PC-3 (cell line): ENCODE results near the gene NRG4. TPM values are rescaled to one million over a fixed set of nuclear protein-coding genes. Genes with fewer than 3 reads are reported as not detected.

Experiments
- ATAC-seq: fragments of 200-7000 bp; cut with Tn5 transposase; 2 replicates; pipeline ENCODE4 v1.9.1; 2020; ENCODE audit warnings: mild to moderate bottlenecking, moderate library complexity
- BruUV-seq: library from RNA; stranded (reverse); fragments of 400-500 nt; replicated peaks from 2 replicates; lab custom pipeline; 2021; lab: Mats Ljungman, UMichigan
- CTCF ChIA-PET: fragments of 300-600 bp; sonication (Branson Sonifier 250); formaldehyde crosslinking; loops from one replicate; lab custom pipeline; 2022; ENCODE audit warnings: antibody characterized with exemption; lab: Charles Lee
- POLR2A ChIA-PET: fragments of 300-600 bp; sonication (Branson Sonifier 250); formaldehyde crosslinking; loops from one replicate; lab custom pipeline; 2022; ENCODE audit warnings: antibody characterized with exemption; ENCODE audit not compliant: unreplicated experiment; lab: Charles Lee
- DNase-seq: peaks from one replicate; pipeline ENCODE4 v3.0.0-alpha.2; 2015
- H2AFZ ChIP-seq: fragments of 300-600 bp; sonication (generic); 2 replicates; pipeline ENCODE4 v1.6.0; 2016; ENCODE audit warnings: antibody characterized with exemption, low read length
- H3F3A ChIP-seq: fragments of 300-600 bp; sonication (generic); one replicate; pipeline ENCODE4 v1.6.0; 2017; ENCODE audit warnings: antibody characterized with exemption, low read length, control low read depth, mild to moderate bottlenecking; ENCODE audit not compliant: unreplicated experiment
- H3K27ac ChIP-seq: fragments of 300-600 bp; sonication (generic); 2 replicates; pipeline ENCODE4 v1.5.1; 2016; ENCODE audit warnings: mild to moderate bottlenecking, low read length
- H3K27me3 ChIP-seq: fragments of 300-600 bp; sonication (generic); 2 replicates; pipeline ENCODE4 v1.6.1; 2016; ENCODE audit warnings: low read length, mixed read lengths
- H3K36me3 ChIP-seq: fragments of 300-600 bp; sonication (generic); 2 replicates; pipeline ENCODE4 v1.6.1; 2016; ENCODE audit warnings: low read depth, mixed run types, low read length, mixed read lengths
- H3K4me1 ChIP-seq: fragments of 300-600 bp; sonication (generic); 2 replicates; pipeline ENCODE4 v1.5.1; 2016; ENCODE audit warnings: low read length; ENCODE audit not compliant: insufficient read depth
- H3K4me2 ChIP-seq: fragments of 300-600 bp; sonication (generic); 2 replicates; pipeline ENCODE4 v1.6.0; 2016; ENCODE audit warnings: low read length
- H3K4me3 ChIP-seq: fragments of 300-600 bp; sonication (generic); 2 replicates; pipeline ENCODE4 v1.5.1; 2016; ENCODE audit warnings: mild to moderate bottlenecking, low read length, mixed read lengths
- H3K79me2 ChIP-seq: fragments of 300-600 bp; sonication (generic); 2 replicates; pipeline ENCODE4 v1.6.1; 2017; ENCODE audit warnings: low read length, mixed read lengths
- H3K9ac ChIP-seq: fragments of 300-600 bp; sonication (generic); 2 replicates; pipeline ENCODE4 v1.6.0; 2016; ENCODE audit warnings: mild to moderate bottlenecking, low read length
- H3K9me2 ChIP-seq: fragments of 300-600 bp; sonication (generic); replicated peaks from 2 replicates; pipeline ENCODE4 v1.6.1; 2016; ENCODE audit warnings: mixed run types, low read length, mixed read lengths
- H3K9me3 ChIP-seq: fragments of 300-600 bp; sonication (generic); 2 replicates; pipeline ENCODE4 v1.6.1; 2016; ENCODE audit warnings: low read length, mixed read lengths
- H4K20me1 ChIP-seq: fragments of 300-600 bp; sonication (generic); 2 replicates; pipeline ENCODE4 v1.6.1; 2016; ENCODE audit warnings: low read length, mixed read lengths
- CTCF ChIP-seq: fragments of 300-600 bp; sonication (generic); conservative IDR thresholded peaks from 2 replicates; pipeline ENCODE4 v1.5.1; 2017; ENCODE audit warnings: antibody characterized with exemption, low read depth, mild to moderate bottlenecking, low read length
- EZH2 ChIP-seq: fragments of 300-600 bp; sonication (generic); IDR thresholded peaks from one replicate; pipeline ENCODE4 v1.6.1; 2017; ENCODE audit warnings: antibody characterized with exemption, mild to moderate bottlenecking, low read length; ENCODE audit not compliant: unreplicated experiment
- EZH2phosphoT487 ChIP-seq: fragments of 300-600 bp; sonication (generic); IDR thresholded peaks from 2 replicates; pipeline ENCODE4 v1.6.1; 2018; ENCODE audit warnings: mild to moderate bottlenecking, antibody characterized with exemption, low read length, borderline replicate concordance
- intact Hi-C: fragments of 100-400 bp; cut with micrococcal nuclease; formaldehyde crosslinking; loops from 2 replicates; pipeline ENCODE4 v1.9.0; 2023
- total RNA-seq: library from RNA; depleted of rRNA; stranded (reverse); fragments of >200 nt; gene quantifications from 2 replicates; pipeline ENCODE4 v1.2.3, GENCODE V29; 2014

The NRG4 gene
- total RNA-seq, 1 experiment from 2014 or later: 2.8 TPM

GRCh38 chr15:75926931-75927330 is 85.3 kb downstream of the NRG4 start:
- H3K9ac ChIP-seq: no peak overlapping the region
- BruUV-seq: no TSS peak
- no peak for ATAC-seq

GRCh38 chr15:75925440-75925839 is 86.8 kb downstream of the NRG4 start:
- no peak for TF ChIP-seq EZH2phosphoT487
- no peak for TF ChIP-seq EZH2
- TF ChIP-seq CTCF: no peak
- Histone ChIP-seq H3K79me2 (peaks cover 17% of the 10 kb centered on the region), H2AFZ (no peak overlapping the region), H3K27me3 (no peaks in the 10 kb centered on the region), H3F3A (no peaks in the 10 kb centered on the region), H3K9me3 (no peaks in the 10 kb centered on the region), H3K27ac (no peak overlapping the region), H3K4me1 (peaks cover 17% of the 10 kb centered on the region), H3K36me3 (peaks cover 11% of the 10 kb centered on the region; the same call in 1 of the 2 replicates), H3K9me2 (no peaks in the 10 kb centered on the region), H3K9ac (no peak overlapping the region), H4K20me1 (no peaks in the 10 kb centered on the region), H3K4me3 (no peak overlapping the region), H3K4me2 (no peak overlapping the region)
- intact Hi-C loops: loop anchor here (10.0 kb wide), 3 partner anchors 129 to 209 kb away; partner anchors contain the start of gene TMEM266
- BruUV-seq: no TSS peak
- no peak for ATAC-seq
- no peak for DNase-seq
- ChIA-PET POLR2A (interaction anchor here (0.6 kb wide), 1 partner anchor 31 kb away, joined by 3 read pairs; no protein-coding TSS in a partner anchor), CTCF (no interaction called here)

More at GRCh38 chr15:75926931-75927330, 85.3 kb downstream of the NRG4 start:
- no peak overlapping the region for H3K4me3 ChIP-seq
- DNase-seq: no peak
- H4K20me1 ChIP-seq: no peaks in the 10 kb centered on the region
- no peak overlapping the region for H3K4me2 ChIP-seq
- TF ChIP-seq CTCF (no peak), EZH2phosphoT487 (no peak), EZH2 (no peak)
- peaks cover 17% of the 10 kb centered on the region for H3K79me2 ChIP-seq
- H3K36me3 ChIP-seq: peaks cover 19% of the 10 kb centered on the region; the same call in 1 of the 2 replicates
- no peak overlapping the region for H2AFZ ChIP-seq
- no peak overlapping the region for H3K27ac ChIP-seq
- intact Hi-C loops: loop anchor here (10.0 kb wide), 3 partner anchors 128 to 208 kb away; partner anchors contain the start of gene TMEM266
- H3K4me1 ChIP-seq: peaks cover 17% of the 10 kb centered on the region
- CTCF ChIA-PET: no interaction called here
- H3K9me2 ChIP-seq: no peaks in the 10 kb centered on the region
- H3K27me3 ChIP-seq: no peaks in the 10 kb centered on the region
- H3K9me3 ChIP-seq: no peaks in the 10 kb centered on the region
- H3F3A ChIP-seq: no peaks in the 10 kb centered on the region
- POLR2A ChIA-PET: no interaction called here

- peaks cover 17% of the 10 kb centered on the region for H3K4me1 ChIP-seq
These were observed 87.6 kb downstream of the NRG4 start for GRCh38 chr15:75924576-75924975.

More at GRCh38 chr15:75924576-75924975, 87.6 kb downstream of the NRG4 start:
- no peak overlapping the region for H2AFZ ChIP-seq
- no peak overlapping the region for H3K4me3 ChIP-seq
- no peak overlapping the region for H3K9ac ChIP-seq
- ATAC-seq: peak; percentile 84
- TF ChIP-seq EZH2phosphoT487: no peak
- TF ChIP-seq CTCF: no peak
- TF ChIP-seq EZH2: no peak
- POLR2A ChIA-PET: no interaction called here
- intact Hi-C loops: loop anchor here (5.0 to 10.0 kb wide), 5 partner anchors 82 to 210 kb away; partner anchors contain the start of genes TMEM266 and UBE2Q2
- H3K4me2 ChIP-seq: peak overlapping the region; percentile 53; the same call in 1 of the 2 replicates
- H3K27ac ChIP-seq: 0 out of 2 replicates have a peak overlapping the region, but pooled peaks have one; percentile 9
- BruUV-seq: no TSS peak
- peak; percentile 66 for DNase-seq
- no peaks in the 10 kb centered on the region for H3K9me3 ChIP-seq
- CTCF ChIA-PET: no interaction called here
- H3K36me3 ChIP-seq: peaks cover 4% of the 10 kb centered on the region; the same call in 1 of the 2 replicates
- H3K27me3 ChIP-seq: no peaks in the 10 kb centered on the region
- H3F3A ChIP-seq: no peaks in the 10 kb centered on the region
- peaks cover 17% of the 10 kb centered on the region for H3K79me2 ChIP-seq
- H3K9me2 ChIP-seq: no peaks in the 10 kb centered on the region
- H4K20me1 ChIP-seq: no peaks in the 10 kb centered on the region
